Fibroblast of lung (primary cell): ENCODE measurements around the gene FAM72D. TPM values are rescaled to one million over a fixed set of nuclear protein-coding genes. Genes with fewer than 3 reads are reported as not detected.
"Not testable (repeated sequence)": the region's sequence is repeated elsewhere in the genome, so short reads cannot be mapped to it uniquely, and the experiment has no call there.

Experiments used
- DNase-seq, 2 donors: peaks; one replicate each; pipeline versions ENCODE4 v3.0.0 to v3.0.0-alpha.2; 2010; ENCODE audit warnings: low read depth in 2 of 2
- H2AFZ ChIP-seq: 2 replicates; pipeline ENCODE4 v1.5.1; 2012; ENCODE audit warnings: low read length, control low read depth, inconsistent platforms
- H3K27ac ChIP-seq: 2 replicates; pipeline ENCODE4 v1.5.1; 2011; ENCODE audit warnings: low read length, control low read depth; ENCODE audit not compliant: insufficient read depth
- H3K27me3 ChIP-seq: 2 replicates; pipeline ENCODE4 v1.5.1; 2011; ENCODE audit warnings: mild to moderate bottlenecking, low read length; ENCODE audit not compliant: control insufficient read depth, insufficient read depth
- H3K36me3 ChIP-seq: 2 replicates; pipeline ENCODE4 v1.5.1; 2011; ENCODE audit warnings: low read length; ENCODE audit not compliant: control insufficient read depth, insufficient read depth
- H3K4me1 ChIP-seq: 2 replicates; pipeline ENCODE4 v1.5.1; 2011; ENCODE audit warnings: low read length; ENCODE audit not compliant: control insufficient read depth, insufficient read depth; ENCODE audit errors: extremely low read depth
- H3K4me2 ChIP-seq: 2 replicates; pipeline ENCODE4 v1.5.1; 2011; ENCODE audit warnings: low read length, control low read depth; ENCODE audit not compliant: insufficient read depth; ENCODE audit errors: extremely low read depth
- H3K4me3 ChIP-seq, 4 experiments: fragments of 200-600 bp in 1 of 4; sonication (generic) in 1 of 4; replicated peaks in 1 of 4; 2 replicates each; pipeline ENCODE4 v1.5.1; 2011 to 2016; ENCODE audit warnings: low read length in 4 of 4, low read depth in 3 of 4, mild to moderate bottlenecking in 3 of 4, control low read depth in 2 of 4, inconsistent platforms in 1 of 4, mixed read lengths in 1 of 4; ENCODE audit not compliant: insufficient read depth in 1 of 4; ENCODE audit errors: control extremely low read depth in 1 of 4
- H3K79me2 ChIP-seq: 2 replicates; pipeline ENCODE4 v1.5.1; 2012; ENCODE audit warnings: mild to moderate bottlenecking, low read length, inconsistent platforms; ENCODE audit not compliant: control insufficient read depth, insufficient read depth
- H3K9ac ChIP-seq: 2 replicates; pipeline ENCODE4 v1.5.1; 2011; ENCODE audit warnings: mild to moderate bottlenecking, low read length, control low read depth; ENCODE audit not compliant: insufficient read depth
- H3K9me3 ChIP-seq: 2 replicates; pipeline ENCODE4 v1.5.1; 2012; ENCODE audit warnings: low read depth, low read length; ENCODE audit not compliant: control insufficient read depth, insufficient read depth
- H4K20me1 ChIP-seq: 2 replicates; pipeline ENCODE4 v1.5.1; 2011; ENCODE audit warnings: low read length; ENCODE audit not compliant: control insufficient read depth, insufficient read depth; ENCODE audit errors: extremely low read depth
- polyA plus RNA-seq, 2 donors: library from polyadenylated mRNA; depleted of rRNA in 1 of 2; stranded (reverse) in 1 of 2; unstranded in 1 of 2; fragments of >200 nt; gene quantifications; 2 replicates each; pipeline ENCODE4 v1.2.1, GENCODE V29; 2011 to 2012; ENCODE audit warnings: missing spikeins in 1 of 2
- total RNA-seq: library from RNA; depleted of rRNA; stranded (reverse); fragments of >200 nt; gene quantifications from 2 replicates; pipeline ENCODE4 v1.2.1, GENCODE V29; 2014

Gene FAM72D
- total and polyA plus RNA-seq, 2 donors (not counting 1 experiment from before 2014, with no cell fraction given) = 0.85 to 1.7 TPM

DNA sequence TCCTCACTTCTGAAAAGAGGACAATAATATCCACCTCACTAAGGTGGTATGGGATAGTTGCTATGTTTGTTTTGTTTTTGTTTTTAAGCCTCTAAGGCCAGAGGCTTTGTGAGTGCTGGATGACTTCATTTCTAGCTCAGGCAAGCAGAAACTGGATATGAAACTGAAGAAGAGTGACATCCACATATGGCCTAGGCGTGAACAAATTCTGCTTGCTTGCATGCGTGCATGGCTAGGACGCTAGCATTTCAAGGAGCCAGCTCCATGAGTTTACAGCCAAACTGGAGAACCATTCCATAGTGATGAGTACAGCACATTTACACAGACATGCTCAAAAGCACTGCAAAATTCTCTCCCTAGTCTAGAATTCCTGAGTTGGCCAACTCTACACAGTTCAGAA lies 37.6 kb upstream of the FAM72D start:
- H3K9me3 ChIP-seq, H3K36me3 ChIP-seq, H2AFZ ChIP-seq, H3K9ac ChIP-seq, H3K27me3 ChIP-seq, H3K4me1 ChIP-seq, H3K27ac ChIP-seq, H3K4me3 ChIP-seq, H4K20me1 ChIP-seq, H3K4me2 ChIP-seq, H3K79me2 ChIP-seq, DNase-seq: not testable (repeated sequence)

DNA sequence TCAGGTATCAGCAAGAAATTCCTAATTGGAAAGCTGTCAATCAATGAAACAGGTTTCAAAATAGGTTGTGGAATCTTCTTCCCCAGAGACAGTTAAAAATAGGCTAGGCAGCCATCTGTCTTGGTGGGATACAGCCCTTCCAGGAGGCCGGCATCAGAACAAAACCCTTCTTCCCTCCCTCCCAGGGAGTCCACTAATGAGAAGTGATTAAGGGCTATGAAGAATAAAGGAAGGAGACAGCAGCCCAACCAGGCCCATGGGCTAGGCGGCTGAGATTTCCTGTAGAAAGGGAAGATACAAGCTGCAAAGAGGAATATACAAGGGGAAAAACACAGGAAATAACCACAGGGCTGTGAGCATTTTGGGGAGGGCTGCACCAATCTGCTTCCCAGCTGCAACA lies 32.5 kb upstream of the FAM72D start:
- H3K9me3 ChIP-seq, H4K20me1 ChIP-seq, H3K4me2 ChIP-seq, H3K36me3 ChIP-seq, H2AFZ ChIP-seq, H3K79me2 ChIP-seq, H3K4me3 ChIP-seq, H3K4me1 ChIP-seq, H3K27ac ChIP-seq, H3K9ac ChIP-seq, H3K27me3 ChIP-seq, DNase-seq: not testable (repeated sequence)

DNA sequence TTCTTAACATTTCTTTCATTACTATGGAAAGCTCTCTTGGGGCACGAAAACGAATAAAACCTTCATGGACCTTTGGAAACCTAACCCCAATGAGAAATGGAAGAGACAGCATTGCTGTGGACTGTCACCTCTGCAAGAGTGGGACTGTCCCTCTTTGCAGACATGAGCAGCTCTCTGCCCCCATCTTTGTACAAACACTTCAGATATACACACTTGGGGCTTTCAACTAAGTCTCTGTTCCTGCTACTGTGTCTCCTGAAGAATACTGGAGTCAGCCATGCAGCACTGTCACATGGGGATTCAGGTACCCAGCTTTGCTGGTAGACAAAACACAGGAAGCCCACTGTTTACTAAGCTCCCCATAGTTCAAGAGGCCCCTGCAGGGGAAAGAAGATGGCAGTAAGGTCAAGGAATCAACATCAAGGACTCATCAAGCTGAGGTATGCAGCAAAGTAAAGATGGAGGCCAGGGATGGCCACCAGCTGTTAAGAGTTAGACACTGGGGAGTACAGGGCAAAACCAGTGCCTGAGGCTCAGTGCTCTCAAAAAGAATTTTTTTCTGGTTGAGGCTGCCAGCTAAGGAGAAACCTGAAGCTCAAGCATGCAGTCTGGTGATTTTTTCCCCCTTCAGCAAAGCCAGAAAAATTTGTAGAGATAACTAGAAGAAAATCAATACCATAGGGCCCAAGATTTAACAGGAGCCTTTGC lies 31.7 kb upstream of the FAM72D start:
- not testable (repeated sequence) for H3K9me3 ChIP-seq, H2AFZ ChIP-seq, H3K27ac ChIP-seq, H3K4me2 ChIP-seq, H3K27me3 ChIP-seq, H3K79me2 ChIP-seq, H4K20me1 ChIP-seq, H3K4me3 ChIP-seq, H3K4me1 ChIP-seq, H3K36me3 ChIP-seq, DNase-seq, H3K9ac ChIP-seq

DNA sequence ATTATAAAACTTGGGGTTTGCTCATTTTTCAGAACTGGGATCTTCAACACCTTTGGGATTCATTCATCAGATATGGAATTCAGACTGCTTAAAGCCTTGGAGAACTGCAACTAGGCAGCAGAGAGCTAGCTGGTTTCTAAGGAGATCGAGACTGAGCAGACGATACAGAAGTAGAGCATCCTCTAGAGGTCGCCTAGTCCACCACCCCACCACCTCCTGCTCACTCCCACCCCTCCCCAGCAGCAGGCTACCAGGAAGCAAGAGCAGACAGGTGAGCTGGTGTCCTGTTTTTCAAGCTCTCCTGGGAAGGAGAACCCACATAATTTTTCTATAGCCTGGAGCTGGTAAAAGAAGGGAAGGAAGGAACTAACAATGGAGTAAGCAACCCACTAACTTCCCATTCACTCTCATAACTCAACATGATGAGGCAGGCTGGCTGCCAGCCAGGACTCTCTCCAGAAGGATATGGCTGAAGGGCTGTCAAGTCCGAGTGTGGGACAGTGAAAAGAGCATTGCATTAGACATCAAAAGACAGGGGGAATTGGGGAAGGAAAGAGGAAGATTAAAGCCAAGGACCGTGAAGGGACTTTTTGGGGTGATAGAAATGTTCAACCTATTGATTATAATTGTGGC lies 30.5 kb upstream of the FAM72D start:
- H3K36me3 ChIP-seq, DNase-seq, H3K9ac ChIP-seq, H3K4me2 ChIP-seq, H2AFZ ChIP-seq, H3K27me3 ChIP-seq, H3K79me2 ChIP-seq, H4K20me1 ChIP-seq, H3K27ac ChIP-seq, H3K4me3 ChIP-seq, H3K4me1 ChIP-seq, H3K9me3 ChIP-seq: not testable (repeated sequence)

DNA sequence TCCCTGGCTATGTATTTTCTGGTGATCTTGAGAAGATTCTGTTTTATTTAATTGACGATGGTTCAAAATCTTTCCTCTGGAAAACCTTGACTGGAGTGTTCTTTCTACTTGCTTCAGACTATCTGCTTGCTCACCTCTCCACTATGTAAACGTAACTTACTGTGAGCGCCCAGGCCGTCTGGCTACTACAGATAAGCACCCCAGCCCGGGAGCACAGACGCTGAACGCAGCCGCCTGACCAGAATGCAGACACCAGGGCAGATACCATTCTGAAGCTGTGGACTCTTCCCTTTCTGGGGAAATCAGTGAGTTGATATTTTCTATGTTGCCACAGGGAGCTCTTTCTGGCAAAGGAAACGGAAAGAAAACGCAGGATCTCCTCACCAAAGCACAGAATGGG lies 29.3 kb upstream of the FAM72D start:
- H3K4me2 ChIP-seq, H3K79me2 ChIP-seq, H3K27me3 ChIP-seq, H3K4me1 ChIP-seq, H3K9ac ChIP-seq, H3K27ac ChIP-seq, H3K36me3 ChIP-seq, H3K4me3 ChIP-seq, H2AFZ ChIP-seq, H4K20me1 ChIP-seq, DNase-seq, H3K9me3 ChIP-seq: not testable (repeated sequence)

DNA sequence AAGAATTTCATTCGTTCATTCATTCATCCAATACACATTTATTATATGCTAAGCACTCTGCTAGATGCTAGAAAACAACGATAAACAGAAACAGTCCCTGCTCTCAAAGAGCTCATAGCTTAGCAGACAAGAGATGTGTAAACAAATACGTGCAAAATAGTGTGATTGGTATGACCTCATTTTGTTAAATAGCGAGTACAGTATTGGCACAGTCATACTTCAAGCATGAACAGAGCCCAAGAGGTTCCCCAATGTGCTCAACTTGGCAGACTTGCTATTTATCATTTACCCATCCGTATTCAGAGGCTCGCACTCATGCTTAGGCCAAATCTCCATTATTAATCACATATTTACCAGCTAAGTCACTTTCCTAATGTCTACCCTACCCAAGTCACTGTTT lies 24.2 kb upstream of the FAM72D start:
- not testable (repeated sequence) for H3K4me2 ChIP-seq, H3K36me3 ChIP-seq, H3K9ac ChIP-seq, H3K27ac ChIP-seq, H3K9me3 ChIP-seq, H4K20me1 ChIP-seq, H3K27me3 ChIP-seq, H3K4me1 ChIP-seq, H3K79me2 ChIP-seq, H3K4me3 ChIP-seq, DNase-seq, H2AFZ ChIP-seq
